Activated CD4-positive, alpha-beta T cell treated with anti-CD3 and anti-CD28 coated beads, Interleukin-2, amount 50 U/mL, for 24 hours (primary cell): ENCODE data around the gene ACOT9.
"Not testable (repeated sequence)": the region's sequence is repeated elsewhere in the genome, so short reads cannot be mapped to it uniquely, and the experiment has no call there.

Source experiments
- DNase-seq, 2 donors: peaks; one replicate each; pipeline ENCODE4 v3.0.0-alpha.2; 2020; ENCODE audit warnings: low read depth in 1 of 2, low spot score in 1 of 2

Gene ACOT9

DNA sequence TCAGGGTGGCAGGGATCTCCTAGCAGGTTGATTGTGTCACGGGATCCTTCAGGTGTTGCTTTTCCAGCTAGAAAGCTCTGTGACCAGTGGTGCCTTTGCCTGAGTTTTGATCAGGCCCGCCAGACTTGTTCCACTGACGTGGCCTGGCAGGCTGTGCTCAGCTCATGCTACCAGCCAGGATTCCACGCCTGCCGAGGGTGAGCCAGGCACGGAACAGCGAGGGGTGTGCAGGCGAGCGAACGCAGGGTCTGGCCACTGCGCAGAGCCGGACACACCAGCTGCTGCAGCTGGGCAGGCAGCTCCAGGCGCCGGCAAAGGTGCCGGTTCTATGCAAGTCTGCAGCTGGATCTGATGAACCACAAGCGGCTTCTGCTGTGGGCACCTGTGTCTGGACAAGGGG, 22.8 kb upstream of the ACOT9 start:
- no peak for DNase-seq

DNA sequence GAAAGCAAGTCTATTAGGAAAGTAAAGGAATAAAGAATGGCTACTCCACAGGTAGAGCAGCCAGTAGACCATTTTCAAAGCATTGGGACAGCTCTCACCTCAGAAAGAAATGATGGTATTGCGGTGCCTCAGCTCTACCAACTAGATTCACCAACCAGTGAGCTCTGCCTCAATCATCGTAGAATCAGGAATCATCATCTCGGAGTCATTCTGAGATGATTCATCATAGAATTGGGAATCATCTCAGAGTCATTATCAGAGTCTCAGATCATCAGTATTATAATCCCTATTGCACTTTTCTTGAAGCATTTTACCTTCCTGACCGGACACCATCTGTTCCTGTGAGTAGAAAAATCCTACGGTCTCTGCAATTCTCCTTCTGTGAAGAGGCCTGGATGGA, 22.4 kb upstream of the ACOT9 start:
- DNase-seq: no peak

DNA sequence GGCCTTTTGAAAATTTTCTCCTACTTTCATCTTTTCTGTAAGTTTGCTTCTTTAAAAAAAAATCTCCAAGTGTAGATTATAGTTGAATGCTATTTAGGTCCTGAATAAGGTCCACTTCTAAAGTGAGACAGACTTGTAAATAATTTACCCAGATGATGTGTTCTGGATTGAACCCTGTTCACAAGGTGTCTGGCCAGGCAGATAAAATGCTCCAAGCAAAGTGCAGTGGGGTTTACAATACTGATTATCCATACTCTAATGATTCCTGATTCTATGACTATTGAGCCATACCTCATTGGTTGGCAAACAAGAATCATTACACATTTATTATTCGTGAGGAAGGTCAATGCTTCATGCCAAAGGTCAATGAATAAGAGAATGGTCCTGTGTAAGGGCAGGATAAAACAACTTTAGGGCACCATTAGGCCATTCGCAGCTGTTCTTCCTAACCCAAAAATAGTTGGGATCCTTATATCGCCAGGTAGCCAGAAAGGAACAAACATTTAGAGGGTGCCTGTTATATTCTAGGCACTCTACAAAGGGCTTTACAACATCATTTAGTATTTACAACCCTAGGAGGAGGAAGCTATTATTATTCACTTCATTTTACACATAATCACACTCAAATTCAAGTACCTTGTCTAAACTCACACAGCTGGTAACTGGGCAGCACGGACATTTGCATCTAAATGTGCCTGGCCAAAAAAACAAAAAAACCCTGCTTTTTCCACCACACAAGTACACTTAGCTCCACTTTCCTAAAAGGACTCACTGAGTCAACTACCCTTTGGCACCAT, 21.3 kb upstream of the ACOT9 start:
- no peak for DNase-seq

DNA sequence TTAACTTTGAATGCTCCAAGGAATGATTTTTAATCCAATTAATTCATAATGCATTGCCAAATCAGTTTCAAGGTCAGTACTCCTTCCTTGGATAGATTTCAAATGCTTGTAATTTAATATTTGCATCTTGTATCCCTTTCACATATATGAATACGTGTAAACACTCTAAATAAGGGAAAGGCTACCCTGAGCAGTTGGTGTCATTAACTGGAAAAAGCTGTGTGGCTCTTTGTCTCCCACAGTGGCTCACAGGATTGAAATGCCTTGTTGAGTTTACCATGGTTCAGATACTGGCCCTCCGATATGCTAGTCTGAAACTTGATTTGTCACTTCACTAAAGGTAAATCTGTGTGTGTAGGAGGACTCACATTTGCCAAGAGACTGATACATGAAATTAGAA, 16.7 kb upstream of the ACOT9 start:
- DNase-seq: no peak

DNA sequence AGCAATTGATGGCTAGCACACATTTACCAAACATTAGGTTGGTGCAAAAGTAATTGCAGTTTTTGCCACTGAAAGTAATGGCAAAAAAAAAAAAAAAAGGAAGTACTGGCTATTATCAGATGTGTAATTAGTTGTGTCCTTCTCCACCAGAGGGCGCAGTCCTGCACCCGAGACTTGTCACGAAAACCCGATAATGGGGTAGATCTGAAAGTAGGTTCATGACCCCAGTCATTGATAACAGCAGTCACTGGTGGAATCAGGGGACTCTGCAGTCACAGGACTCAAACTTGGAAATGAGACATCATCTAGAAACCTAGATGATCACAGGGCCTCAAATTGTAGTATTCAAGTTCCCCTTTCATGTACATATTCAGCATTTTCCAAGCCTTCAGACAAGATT, 13.1 kb upstream of the ACOT9 start:
- DNase-seq: peak; percentile 6 to 42

DNA sequence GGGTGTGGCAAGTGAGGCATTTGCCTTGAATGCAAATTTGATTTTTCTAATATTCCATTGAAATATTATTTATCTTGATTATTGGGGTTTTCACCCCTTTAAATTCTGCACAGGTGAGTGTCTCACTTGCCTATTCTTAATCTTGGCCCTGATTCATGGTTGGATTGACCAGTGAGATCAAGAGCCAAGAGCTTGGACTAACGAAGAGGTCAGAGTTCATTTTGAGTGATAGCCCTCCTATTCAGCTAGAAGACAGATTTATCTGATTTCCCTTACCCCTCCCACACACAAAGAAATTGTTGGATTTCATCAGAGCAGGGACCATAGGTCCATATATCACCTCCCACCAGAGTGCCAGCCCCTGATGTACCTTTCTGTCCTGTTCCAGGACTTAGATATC, 11.6 kb upstream of the ACOT9 start:
- DNase-seq: no peak

DNA sequence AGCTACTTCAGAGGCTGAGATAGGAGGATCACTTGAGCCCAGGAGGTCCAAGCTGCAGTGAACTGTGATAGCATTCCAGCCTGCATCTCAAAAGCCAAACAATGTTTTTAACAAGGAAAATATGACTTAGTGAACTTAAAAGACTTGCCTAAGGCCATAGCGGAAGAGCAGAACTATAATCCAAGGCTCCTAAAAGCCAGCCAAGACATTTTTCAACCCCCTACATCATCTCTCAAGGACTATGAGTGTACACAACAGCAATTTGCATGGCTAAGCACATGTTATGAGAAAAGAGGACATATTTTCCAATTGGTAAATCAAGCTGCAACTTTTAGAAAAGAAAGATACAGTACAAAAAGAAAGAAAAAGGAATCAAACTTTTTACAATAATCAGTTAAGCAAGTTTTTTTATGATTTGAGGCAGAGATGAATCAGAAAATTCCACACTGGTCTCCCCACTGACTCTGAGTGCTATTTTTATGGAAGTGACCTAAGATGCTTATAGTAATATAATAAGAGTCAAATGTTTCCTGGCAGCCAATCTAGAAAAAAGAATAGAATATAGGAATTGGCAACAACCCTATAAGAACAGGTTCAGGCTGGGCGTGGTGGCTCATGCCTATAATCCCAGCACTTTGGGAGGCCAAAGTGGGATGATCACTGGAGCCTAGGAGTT, 9.8 kb upstream of the ACOT9 start:
- no peak for DNase-seq

DNA sequence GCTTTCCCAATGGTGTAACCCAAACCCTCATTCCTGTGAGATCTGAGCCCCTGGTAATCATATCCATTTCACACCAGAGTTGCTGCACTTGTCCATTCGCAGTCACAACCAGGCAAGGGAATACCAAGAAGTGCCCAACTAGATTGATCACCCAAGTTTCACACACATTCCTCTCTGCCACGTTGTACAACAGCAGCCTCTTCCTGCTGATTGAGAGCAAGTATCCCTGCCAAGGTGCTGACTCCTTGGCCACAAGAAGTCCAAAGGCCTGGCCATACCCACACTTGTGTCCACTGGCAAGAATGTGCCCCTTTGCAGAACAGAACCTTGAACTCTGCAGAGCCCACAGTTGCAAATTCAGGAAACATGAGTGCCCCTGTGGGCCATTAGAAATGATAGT, 6.5 kb upstream of the ACOT9 start:
- DNase-seq: no peak

DNA sequence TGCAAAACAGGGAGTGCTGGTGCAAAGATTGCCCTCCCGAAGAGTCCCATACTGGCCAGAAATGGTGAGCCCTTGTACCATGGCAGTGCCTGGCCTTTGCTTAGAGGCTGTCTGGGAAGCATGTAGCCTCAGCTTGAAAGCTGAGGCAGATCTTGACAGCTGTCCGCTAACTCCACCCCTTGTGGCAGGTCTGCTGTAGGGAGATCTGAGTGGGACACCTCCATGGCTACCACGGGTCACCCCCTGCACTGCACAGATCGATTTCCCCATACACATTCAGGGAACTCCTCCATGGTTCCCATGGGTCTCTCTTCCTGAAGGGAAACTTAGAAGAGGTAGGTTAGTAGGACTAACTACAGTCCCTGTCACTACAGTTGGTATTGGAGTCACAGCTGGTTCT, 6.1 kb upstream of the ACOT9 start:
- DNase-seq: no peak

DNA sequence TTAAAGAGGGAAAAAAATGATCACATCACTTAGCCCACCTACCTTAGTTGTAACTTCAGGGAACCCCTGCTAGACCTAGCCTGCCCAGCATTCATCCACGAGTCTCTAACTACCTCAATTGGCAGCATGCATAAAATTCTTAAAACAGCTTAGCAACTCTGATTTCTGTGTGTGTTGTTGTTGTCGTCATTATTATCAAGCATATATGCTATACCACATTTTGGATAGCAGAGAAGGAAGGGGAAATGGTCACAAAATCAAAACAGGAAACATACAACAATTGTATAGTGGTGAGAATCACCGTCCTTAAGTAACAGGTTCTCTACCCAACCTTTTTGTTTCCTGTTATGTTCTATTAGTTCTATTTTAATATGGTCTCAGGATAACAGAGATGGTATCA, 2.7 kb upstream of the ACOT9 start:
- no peak for DNase-seq

DNA sequence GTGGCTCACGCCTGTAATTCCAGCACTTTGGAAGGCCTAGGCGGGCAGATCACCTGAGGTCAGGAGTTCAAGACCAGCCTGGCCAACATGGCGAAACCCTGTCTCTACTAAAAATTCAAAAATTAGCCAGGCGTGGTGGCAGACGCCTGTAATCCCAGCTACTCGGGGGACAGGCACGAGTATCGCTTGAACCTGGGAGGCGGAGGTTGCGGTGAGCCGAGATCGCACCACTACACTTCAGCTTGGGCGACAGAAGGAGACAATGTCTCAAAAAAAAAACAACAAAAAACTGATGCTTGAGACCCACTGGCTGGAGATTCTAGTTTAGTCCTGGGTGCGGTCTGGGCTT, 521 bp upstream of the ACOT9 start:
- not testable (repeated sequence) for DNase-seq

DNA sequence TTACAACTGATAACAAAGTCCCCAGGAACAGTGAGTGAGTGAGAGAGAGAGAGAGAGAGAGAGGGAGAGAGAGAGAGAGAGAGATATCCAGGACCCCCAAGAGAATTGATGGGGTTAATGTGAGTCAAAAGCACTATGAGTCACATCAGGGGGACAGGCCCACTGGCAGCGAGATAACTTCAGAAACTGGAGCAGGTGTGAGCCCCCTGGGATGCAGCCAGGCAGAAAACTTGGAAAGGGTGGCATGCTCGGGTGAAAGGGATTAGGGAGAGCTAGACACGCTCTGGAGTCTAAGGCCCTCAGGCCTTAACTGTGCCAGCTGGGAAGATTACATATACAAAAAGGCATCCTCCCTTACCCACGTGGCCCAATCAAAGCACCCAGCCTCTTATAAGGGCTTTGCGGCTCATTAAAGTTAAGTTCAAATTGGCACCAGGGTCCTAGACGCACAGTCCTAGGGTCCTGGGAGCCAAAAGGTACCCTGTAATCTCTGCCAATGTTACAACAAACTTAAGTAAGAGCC, 841 bp downstream of the ACOT9 start:
- DNase-seq: peak in 1 of 2 donors; percentile 1

DNA sequence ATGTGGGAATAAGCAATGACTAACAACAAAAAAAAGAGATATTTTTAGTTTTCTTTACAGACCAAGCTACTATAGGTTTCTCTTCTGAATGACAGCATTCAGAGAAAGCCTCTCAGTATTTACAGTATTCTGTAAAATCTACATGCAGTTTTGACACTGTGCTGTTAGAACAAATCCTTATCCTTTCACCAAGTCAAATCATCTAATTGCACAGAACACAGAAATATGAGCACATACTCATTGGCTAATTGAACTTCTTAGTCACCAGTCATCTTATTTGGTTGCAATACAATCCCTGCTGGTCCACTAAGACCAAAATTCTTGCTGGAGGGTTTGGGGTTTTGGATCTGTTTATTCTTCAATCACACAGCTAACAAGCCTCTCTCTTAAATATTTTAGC, 5.7 kb downstream of the ACOT9 start:
- no peak for DNase-seq

DNA sequence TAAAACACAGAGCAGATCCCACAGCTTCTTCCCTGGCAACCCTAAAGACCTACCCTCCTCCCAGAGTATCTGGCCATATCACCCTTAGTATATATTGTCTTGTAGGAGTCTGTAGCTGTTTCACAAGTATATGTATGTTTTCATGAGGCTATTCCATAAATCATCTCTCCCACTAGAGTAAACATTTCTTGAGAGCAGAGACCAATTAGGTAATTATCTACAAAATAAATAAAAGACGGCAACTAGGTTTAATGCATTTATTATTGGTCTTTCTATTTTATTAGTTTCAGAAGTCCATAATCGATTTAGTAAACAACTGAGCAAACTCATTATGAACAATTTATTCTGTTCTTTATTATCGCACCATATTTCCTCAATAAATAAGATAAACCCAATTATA, 7.0 kb downstream of the ACOT9 start:
- DNase-seq: no peak

DNA sequence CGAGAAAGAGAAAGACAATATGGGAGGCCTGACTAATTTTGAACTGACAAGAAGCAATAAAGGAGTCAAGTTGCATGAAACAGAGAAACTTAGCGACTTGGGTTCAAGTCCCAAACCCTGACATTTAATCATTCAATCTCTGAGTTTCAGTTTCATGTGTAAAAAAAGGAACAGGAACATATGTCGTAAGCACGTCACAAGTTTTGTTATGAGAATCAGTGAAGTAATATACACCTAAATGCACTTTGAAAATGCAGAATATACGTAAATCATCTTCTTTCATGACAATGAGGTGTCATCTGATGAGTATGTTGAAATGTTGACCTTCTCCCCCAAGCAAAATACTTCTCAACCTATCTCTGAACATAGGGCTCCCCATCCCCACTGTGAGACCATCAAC, 10.4 kb downstream of the ACOT9 start:
- DNase-seq: peak in 1 of 2 donors; percentile 2

DNA sequence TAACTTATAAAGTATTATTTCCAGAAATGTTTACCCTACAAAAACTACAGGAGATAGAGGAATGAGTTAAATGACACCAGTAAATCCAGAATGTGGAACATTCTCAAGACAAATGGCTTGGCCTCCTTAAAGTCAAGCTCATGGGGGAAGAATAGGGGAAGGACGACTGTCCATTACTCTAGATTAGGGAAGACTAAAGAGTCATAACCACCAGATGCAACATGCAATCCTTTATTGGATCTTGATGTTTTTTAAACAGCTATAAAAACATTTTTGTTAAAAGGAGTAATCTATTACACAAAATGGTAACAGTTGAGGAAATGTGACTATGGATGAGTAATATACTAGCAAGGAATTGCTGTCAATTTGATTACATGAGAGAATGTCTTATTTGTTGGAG, 11.1 kb downstream of the ACOT9 start:
- DNase-seq: no peak

DNA sequence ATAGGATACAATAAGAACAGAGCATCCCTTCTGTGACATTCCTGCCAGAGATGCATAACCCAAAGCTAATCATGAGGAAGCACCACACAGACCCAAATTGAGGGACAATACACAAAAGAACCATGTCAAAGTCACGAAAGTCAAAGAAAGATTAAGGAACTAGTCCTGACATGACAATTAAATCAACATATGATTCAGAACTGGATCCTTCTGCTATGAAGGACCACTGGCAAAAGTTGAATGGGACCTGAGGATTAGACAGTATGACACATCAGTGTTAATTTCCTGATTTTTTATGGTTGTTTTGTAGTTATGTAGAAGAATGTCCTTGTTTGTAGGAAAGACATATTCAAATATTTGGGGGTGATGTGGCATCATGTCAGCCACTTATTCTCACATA, 13.9 kb downstream of the ACOT9 start:
- no peak for DNase-seq

DNA sequence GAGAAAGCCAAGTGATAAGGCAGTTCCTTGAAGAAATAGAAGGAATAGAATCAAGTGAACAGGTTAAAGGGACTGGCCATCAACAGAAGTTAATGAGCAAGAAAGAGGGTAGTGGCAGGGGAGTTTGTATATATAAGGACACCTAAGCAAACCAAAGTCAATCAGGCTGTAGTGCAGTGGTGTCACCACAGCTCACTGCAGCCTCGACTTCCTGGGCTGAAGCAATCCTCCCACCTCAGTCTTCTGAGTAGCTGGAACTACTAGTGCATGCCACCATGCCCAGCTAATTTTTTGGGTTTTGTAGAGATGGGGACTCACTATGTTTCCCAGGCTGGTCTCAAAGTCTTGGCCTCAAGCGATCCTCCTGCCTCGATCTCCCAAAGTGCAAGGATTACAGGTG, 15.9 kb downstream of the ACOT9 start:
- no peak for DNase-seq

DNA sequence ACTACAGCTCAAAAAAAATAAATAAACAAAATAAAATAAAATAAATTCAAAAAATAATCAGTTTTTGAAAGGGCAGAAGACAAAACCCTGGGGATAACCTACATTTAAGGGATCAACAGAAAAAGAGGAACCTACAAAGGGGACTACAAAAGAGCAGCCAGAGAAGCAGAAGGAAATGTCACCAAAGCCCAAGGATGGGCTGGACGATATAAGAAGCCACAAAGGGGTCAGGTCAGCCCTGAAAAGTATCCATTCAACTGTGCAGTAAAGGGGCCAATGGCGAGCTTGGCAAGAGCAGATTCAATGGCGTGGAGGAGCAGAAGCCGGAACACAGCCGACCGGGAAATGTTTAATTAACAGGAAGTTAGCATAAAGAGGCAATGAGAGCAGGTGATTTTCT, 16.9 kb downstream of the ACOT9 start:
- no peak for DNase-seq

DNA sequence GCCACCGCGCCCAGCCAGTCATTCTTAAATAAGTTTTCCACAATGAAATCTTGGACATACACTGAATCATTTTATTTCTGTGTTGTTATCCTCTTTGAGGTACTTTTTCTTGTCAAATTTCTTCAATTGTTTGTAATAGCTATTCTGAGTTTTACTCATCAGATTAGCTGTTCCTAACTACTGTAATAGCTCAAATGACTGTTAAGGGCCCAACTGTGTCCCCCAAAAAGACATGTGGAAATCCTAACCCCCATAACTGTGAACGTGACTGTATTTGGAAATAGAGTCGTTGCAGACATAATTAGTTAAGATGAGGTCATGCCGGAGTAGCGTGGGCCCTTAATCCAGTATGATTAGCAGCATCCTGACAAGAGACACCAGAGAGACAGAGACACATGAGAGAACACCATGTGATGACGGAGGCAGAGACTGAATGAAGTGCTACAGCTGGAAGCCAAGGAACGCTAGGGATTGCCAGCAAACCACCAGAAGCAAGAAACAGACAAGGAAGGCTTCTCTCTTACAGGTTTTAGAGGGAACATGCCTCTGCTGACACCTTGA, 22.9 kb downstream of the ACOT9 start:
- no peak for DNase-seq

DNA sequence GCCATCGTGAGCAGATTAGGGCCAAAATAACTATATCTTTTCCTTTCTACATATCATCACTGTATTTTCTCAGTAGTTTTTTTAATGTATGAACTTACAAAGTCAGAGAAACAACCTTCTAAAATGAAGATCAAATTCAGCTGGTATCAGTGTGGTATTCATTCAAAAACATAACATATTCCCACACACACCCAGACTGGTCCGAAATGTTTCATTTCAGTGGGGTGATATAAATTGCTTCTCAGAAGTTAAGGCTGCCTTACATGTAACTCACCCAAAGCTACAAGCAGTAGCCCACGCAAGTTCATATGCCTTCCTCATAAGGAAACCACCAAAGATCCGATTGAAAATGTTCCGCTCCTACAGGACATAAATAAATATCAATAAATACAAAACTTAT, 37.8 kb downstream of the ACOT9 start:
- no peak for DNase-seq

DNA sequence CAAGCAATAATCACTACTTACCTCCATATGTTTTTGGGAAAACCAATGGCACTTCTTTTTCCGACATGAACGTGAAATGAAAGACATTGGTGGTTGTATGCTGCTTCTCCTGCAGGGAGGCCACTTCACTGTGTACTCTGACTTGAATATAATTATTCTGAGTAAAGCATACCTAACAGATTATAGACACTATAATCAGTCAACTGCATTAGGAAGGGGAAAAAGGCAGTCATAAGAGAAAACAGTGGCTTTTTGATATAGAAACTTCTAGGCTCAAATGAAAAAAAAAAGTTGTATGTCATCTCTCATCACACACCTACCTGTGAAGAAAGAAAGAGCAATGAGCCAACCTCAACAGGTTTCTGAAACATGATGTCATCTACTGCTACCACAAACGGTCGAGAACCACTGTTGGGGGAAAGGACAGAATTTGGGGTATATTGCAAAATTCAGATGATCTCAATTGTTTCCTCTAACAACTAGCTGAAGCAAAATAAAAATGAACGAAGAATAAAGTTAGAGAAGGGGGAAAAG, 38.3 kb downstream of the ACOT9 start:
- DNase-seq: no peak
